HepG2 (cell line): ENCODE measurements around the gene LSM10. TPM values are rescaled to one million over a fixed set of nuclear protein-coding genes. Genes with fewer than 3 reads are reported as not detected.

Experiments
- CBX1 ChIP-seq: IDR thresholded peaks from one replicate; pipeline ENCODE4 v1.6.1; 2016; ENCODE audit warnings: antibody characterized with exemption, low read depth
- CCDC6 ChIP-seq: sonication (generic); formaldehyde crosslinking; IDR thresholded peaks from 2 replicates; pipeline ENCODE4 v1.8.1; 2022; ENCODE audit warnings: mild to moderate bottlenecking, missing genetic modification reagents, moderate library complexity
- HDAC2 ChIP-seq: sonication (generic); formaldehyde crosslinking; IDR thresholded peaks from 2 replicates; pipeline ENCODE4 v1.4.0; 2020; ENCODE audit warnings: missing genetic modification reagents
- ISL2 ChIP-seq: sonication (generic); formaldehyde crosslinking; IDR thresholded peaks from 2 replicates; pipeline ENCODE4 v1.5.0; 2020; ENCODE audit warnings: missing genetic modification reagents
- ISX ChIP-seq: sonication (generic); formaldehyde crosslinking; conservative IDR thresholded peaks from 2 replicates; pipeline ENCODE4 v1.5.0; 2020; ENCODE audit warnings: missing genetic modification reagents
- LCORL ChIP-seq, 2 experiments: fragments of 450-650 bp in 1 of 2; sonication (generic) in 1 of 2; formaldehyde crosslinking in 1 of 2; IDR thresholded peaks; 2 replicates each; pipeline versions ENCODE4 v1.5.0 to v1.6.1; 2017 to 2020; ENCODE audit warnings: antibody characterized with exemption in 1 of 2, missing genetic modification reagents in 1 of 2
- MAF1 ChIP-seq: sonication (generic); formaldehyde crosslinking; IDR thresholded peaks from 2 replicates; pipeline ENCODE4 v1.5.0; 2020; ENCODE audit warnings: missing genetic modification reagents, borderline replicate concordance
- MAFG ChIP-seq: sonication (generic); formaldehyde crosslinking; IDR thresholded peaks from 2 replicates; pipeline ENCODE4 v1.5.1; 2020; ENCODE audit warnings: mild to moderate bottlenecking, missing genetic modification reagents
- MED8 ChIP-seq: sonication (generic); formaldehyde crosslinking; IDR thresholded peaks from 2 replicates; pipeline ENCODE4 v1.8.1; 2023; ENCODE audit warnings: mild to moderate bottlenecking, missing genetic modification reagents; ENCODE audit not compliant: insufficient replicate concordance
- PHF21A ChIP-seq: sonication (generic); formaldehyde crosslinking; IDR thresholded peaks from 2 replicates; pipeline ENCODE4 v1.5.0; 2020; ENCODE audit warnings: mild to moderate bottlenecking, missing genetic modification reagents
- PHF8 ChIP-seq: sonication (generic); formaldehyde crosslinking; IDR thresholded peaks from 2 replicates; pipeline ENCODE4 v1.5.0; 2020; ENCODE audit warnings: missing genetic modification reagents
- SOX13 ChIP-seq, 3 experiments: fragments of 450-650 bp in 1 of 3; sonication (generic) in 1 of 3; formaldehyde crosslinking in 1 of 3; IDR thresholded peaks in 2 of 3; conservative IDR thresholded peaks in 1 of 3; 2 replicates each; pipeline versions ENCODE4 v1.5.0 to v1.6.1; 2016 to 2020; ENCODE audit warnings: antibody characterized with exemption in 1 of 3, mild to moderate bottlenecking in 1 of 3, missing compliant biosample characterization in 1 of 3, missing genetic modification reagents in 1 of 3, moderate library complexity in 1 of 3
- THAP11 ChIP-seq: IDR thresholded peaks from 2 replicates; pipeline ENCODE4 v1.6.1; 2016; ENCODE audit warnings: missing biosample characterization, missing genetic modification reagents
- YEATS4 ChIP-seq: sonication (generic); formaldehyde crosslinking; IDR thresholded peaks from 2 replicates; pipeline ENCODE4 v1.4.0; 2020; ENCODE audit warnings: missing genetic modification reagents, borderline replicate concordance
- ZNF331 ChIP-seq: sonication (generic); formaldehyde crosslinking; IDR thresholded peaks from 2 replicates; pipeline ENCODE4 v1.4.0; 2020; ENCODE audit warnings: missing genetic modification reagents
- ZNF550 ChIP-seq: sonication (generic); formaldehyde crosslinking; IDR thresholded peaks from 2 replicates; pipeline ENCODE4 v1.4.0; 2020; ENCODE audit warnings: mild to moderate bottlenecking, missing genetic modification reagents, borderline replicate concordance
- polyA plus RNA-seq, 8 experiments: library from polyadenylated mRNA; depleted of rRNA in 3 of 8; stranded (reverse) in 7 of 8; unstranded in 1 of 8; fragments of >200 nt; fragmentation: Illumina TruSeq in 4 of 8; extraction: Trizol in 4 of 8; gene quantifications; 2 replicates each; pipeline versions ENCODE4 v1.2.1 to v1.2.3, GENCODE V29; 2011 to 2016; ENCODE audit warnings: low read depth in 4 of 8, missing spikeins in 1 of 8, mixed read lengths in 1 of 8; ENCODE audit not compliant: insufficient read depth in 1 of 8
- total RNA-seq, 5 experiments: library from RNA; depleted of rRNA; stranded (reverse); fragments of >200 nt; fragmentation: Illumina TruSeq; extraction: Trizol; gene quantifications; 2 replicates each; pipeline ENCODE4 v1.2.3, GENCODE V29; 2016; ENCODE audit warnings: low read depth in 1 of 5
- TF ChIP-seq, protein P1 (sequence below), 2 experiments: sonication (generic) in 1 of 2; formaldehyde crosslinking in 1 of 2; IDR thresholded peaks; 2 replicates each; pipeline versions ENCODE4 v1.4.0 to v1.6.1; 2018 to 2020; ENCODE audit warnings: missing genetic modification reagents in 2 of 2, borderline replicate concordance in 1 of 2, low read depth in 1 of 2, mild to moderate bottlenecking in 1 of 2, missing biosample characterization in 1 of 2
- TF ChIP-seq, protein P2 (sequence below): sonication (generic); formaldehyde crosslinking; IDR thresholded peaks from 2 replicates; pipeline ENCODE4 v1.5.1; 2020; ENCODE audit warnings: mild to moderate bottlenecking, moderate library complexity, missing genetic modification reagents
- TF ChIP-seq, protein P3 (sequence below): sonication (generic); formaldehyde crosslinking; IDR thresholded peaks from 2 replicates; pipeline ENCODE4 v1.4.0; 2020; ENCODE audit warnings: missing genetic modification reagents, borderline replicate concordance
- TF ChIP-seq, protein P4 (sequence below): sonication (generic); formaldehyde crosslinking; IDR thresholded peaks from 2 replicates; pipeline ENCODE4 v1.5.1; 2020; ENCODE audit warnings: missing genetic modification reagents, mild to moderate bottlenecking, borderline replicate concordance

LSM10 gene
- total and polyA plus RNA-seq, 2 of the 13 experiments (the other 11 are each of a cell fraction or from before 2014, with no cell fraction given): 14.0 to 52.0 TPM

DNA sequence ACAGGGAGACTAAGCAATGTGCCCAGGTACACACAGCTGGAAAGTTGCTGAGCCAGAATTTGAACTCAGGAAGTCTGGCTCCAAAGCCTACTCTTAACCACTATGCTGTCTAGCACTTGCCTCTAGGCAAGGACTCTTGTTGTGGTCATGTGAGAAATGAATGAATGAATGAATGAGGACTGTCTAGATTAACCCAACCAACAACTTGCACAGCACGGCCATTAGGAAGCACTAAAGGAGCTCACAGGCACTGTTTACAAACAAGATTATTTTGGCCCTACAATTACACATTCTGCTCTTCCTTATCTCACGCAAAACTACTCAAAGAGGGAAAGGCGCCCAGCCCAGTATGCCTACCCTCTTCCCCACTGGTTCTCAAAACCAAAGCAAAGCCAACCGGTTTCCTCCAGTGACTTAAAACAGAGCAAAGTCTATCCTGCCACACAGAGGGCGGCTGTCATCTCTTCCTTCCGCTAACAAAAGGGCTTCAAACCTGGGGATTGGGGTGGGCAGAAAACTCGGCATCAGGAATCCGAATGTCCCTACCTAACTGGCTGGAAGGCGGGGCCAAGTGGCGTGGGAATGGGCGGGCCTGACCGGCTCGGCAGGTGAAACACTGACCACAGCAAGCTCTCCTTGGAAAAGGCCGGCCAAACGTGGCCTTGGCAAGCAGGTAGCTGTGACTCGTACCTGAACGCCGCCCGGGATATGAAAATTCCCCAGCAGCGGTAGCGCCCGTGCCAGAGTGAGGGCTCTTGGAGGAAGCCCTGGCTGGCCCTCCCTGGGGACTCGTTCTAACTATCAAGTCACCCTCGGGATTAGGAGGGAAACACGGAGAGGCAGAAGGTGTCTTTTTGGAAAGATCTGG, 12.9 kb downstream of the LSM10 start (continued):
- TF ChIP-seq HDAC2 (CRISPR knock-in tag) (peak; percentile 15; the same call in 1 of the 2 replicates), MED8 (CRISPR knock-in tag) (no peak), PHF8 (peak; percentile 39), YEATS4 (CRISPR knock-in tag) (peak; percentile 61; the same call in 1 of the 2 replicates), ZNF331 (0 out of 2 replicates have a peak, but pooled peaks have one; percentile 29), THAP11 (CRISPR knock-in tag) (peak; percentile 80; the same call in 1 of the 2 replicates), CCDC6 (CRISPR knock-in tag) (no peak; the same call in 1 of the 2 replicates), PHF21A (peak; percentile 79; the same call in 1 of the 2 replicates), ISL2 (CRISPR knock-in tag) (peak; percentile 38; the same call in 1 of the 2 replicates), ISX (CRISPR knock-in tag) (no peak), MAFG (CRISPR knock-in tag) (no peak), SOX13 (IDR thresholded peaks at IDR 0.05) (no peak), SOX13 (CRISPR knock-in tag; conservative IDR thresholded peaks at IDR 0.05 in 1 of 2, IDR thresholded peaks at IDR 0.05 in 1 of 2) (peak in 1 of 2 experiments; percentile 29; a peak in 1 of 4 replicates), MAF1 (0 out of 2 replicates have a peak, but pooled peaks have one; percentile 17), ZNF550 (CRISPR knock-in tag) (no peak), CBX1 (peak; percentile 44), LCORL (IDR thresholded peaks at IDR 0.05) (no peak), LCORL (CRISPR knock-in tag; IDR thresholded peaks at IDR 0.05) (peak; percentile 67; the same call in 1 of the 2 replicates)
- TF ChIP-seq, protein P1, sequence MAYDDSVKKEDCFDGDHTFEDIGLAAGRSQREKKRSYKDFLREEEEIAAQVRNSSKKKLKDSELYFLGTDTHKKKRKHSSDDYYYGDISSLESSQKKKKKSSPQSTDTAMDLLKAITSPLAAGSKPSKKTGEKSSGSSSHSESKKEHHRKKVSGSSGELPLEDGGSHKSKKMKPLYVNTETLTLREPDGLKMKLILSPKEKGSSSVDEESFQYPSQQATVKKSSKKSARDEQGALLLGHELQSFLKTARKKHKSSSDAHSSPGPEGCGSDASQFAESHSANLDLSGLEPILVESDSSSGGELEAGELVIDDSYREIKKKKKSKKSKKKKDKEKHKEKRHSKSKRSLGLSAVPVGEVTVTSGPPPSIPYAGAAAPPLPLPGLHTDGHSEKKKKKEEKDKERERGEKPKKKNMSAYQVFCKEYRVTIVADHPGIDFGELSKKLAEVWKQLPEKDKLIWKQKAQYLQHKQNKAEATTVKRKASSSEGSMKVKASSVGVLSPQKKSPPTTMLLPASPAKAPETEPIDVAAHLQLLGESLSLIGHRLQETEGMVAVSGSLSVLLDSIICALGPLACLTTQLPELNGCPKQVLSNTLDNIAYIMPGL (CRISPR knock-in tag; IDR thresholded peaks at IDR 0.05; ENCODE audit: borderline replicate concordance in 1 of 2, low read depth in 1 of 2): peak; percentile 24 to 52; a peak in 1 of 4 replicates
- TF ChIP-seq, protein P2, sequence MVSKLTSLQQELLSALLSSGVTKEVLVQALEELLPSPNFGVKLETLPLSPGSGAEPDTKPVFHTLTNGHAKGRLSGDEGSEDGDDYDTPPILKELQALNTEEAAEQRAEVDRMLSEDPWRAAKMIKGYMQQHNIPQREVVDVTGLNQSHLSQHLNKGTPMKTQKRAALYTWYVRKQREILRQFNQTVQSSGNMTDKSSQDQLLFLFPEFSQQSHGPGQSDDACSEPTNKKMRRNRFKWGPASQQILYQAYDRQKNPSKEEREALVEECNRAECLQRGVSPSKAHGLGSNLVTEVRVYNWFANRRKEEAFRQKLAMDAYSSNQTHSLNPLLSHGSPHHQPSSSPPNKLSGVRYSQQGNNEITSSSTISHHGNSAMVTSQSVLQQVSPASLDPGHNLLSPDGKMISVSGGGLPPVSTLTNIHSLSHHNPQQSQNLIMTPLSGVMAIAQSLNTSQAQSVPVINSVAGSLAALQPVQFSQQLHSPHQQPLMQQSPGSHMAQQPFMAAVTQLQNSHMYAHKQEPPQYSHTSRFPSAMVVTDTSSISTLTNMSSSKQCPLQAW: peak; percentile 31; the same call in 1 of the 2 replicates
- TF ChIP-seq, protein P3, sequence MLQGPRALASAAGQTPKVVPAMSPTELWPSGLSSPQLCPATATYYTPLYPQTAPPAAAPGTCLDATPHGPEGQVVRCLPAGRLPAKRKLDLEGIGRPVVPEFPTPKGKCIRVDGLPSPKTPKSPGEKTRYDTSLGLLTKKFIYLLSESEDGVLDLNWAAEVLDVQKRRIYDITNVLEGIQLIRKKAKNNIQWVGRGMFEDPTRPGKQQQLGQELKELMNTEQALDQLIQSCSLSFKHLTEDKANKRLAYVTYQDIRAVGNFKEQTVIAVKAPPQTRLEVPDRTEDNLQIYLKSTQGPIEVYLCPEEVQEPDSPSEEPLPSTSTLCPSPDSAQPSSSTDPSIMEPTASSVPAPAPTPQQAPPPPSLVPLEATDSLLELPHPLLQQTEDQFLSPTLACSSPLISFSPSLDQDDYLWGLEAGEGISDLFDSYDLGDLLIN (CRISPR knock-in tag): 0 out of 2 replicates have a peak, but pooled peaks have one; percentile 47
- TF ChIP-seq, protein P4, sequence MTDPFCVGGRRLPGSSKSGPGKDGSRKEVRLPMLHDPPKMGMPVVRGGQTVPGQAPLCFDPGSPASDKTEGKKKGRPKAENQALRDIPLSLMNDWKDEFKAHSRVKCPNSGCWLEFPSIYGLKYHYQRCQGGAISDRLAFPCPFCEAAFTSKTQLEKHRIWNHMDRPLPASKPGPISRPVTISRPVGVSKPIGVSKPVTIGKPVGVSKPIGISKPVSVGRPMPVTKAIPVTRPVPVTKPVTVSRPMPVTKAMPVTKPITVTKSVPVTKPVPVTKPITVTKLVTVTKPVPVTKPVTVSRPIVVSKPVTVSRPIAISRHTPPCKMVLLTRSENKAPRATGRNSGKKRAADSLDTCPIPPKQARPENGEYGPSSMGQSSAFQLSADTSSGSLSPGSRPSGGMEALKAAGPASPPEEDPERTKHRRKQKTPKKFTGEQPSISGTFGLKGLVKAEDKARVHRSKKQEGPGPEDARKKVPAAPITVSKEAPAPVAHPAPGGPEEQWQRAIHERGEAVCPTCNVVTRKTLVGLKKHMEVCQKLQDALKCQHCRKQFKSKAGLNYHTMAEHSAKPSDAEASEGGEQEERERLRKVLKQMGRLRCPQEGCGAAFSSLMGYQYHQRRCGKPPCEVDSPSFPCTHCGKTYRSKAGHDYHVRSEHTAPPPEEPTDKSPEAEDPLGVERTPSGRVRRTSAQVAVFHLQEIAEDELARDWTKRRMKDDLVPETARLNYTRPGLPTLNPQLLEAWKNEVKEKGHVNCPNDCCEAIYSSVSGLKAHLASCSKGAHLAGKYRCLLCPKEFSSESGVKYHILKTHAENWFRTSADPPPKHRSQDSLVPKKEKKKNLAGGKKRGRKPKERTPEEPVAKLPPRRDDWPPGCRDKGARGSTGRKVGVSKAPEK (CRISPR knock-in tag): no peak
